Smooth muscle cell of the brain vasculature (primary cell): ENCODE results near the gene RCAN2.

Source experiments
- DNase-seq: peaks from one replicate; pipeline ENCODE4 v3.0.0-alpha.2; 2012; ENCODE audit warnings: low read depth, low spot score

RCAN2 gene

DNA sequence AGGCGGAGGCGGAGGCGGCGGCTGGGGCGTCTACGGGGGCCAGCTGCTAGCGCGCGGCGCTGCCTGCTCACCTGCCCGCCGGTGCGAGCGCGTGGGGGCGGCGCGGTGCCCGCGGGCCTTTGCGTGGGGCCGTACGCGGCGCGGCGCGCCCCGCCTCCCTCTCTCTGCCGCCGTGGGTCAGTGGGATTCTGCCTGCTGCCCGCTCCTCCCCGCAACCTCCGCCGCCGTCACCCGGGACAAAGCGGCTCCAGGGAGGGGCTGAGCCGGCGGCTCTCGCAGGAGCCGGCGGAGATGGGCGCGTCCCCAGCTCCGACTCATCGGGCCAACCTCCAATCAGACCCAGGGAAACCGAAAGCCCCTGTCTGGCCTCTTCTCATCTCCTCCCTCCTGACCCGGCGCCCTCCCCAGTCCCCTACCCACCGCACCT is at the start of gene RCAN2:
RCAN2 (minus strand) TSS at position 249 of the 427 bp plus-strand sequence.
- DNase-seq, result no peak

DNA sequence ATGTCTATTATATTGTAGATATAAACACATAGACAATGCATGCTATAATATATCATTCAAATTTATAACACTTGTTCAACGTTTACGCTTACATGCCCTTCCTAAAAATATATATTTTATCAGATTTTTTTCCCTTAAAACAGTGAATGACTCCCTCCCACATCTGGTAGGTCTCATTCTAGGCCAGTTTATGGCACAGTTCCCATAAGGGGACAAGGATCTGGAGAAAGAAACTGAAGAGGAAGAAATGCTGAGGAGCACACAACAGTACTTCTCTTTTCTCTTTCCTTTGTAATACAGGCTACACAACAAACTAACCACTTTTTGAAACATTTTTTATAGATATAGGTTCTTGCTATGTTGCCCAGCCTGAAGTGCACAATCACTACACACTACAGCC is 48.6 kb upstream of the RCAN2 start:
- DNase-seq, result no peak

DNA sequence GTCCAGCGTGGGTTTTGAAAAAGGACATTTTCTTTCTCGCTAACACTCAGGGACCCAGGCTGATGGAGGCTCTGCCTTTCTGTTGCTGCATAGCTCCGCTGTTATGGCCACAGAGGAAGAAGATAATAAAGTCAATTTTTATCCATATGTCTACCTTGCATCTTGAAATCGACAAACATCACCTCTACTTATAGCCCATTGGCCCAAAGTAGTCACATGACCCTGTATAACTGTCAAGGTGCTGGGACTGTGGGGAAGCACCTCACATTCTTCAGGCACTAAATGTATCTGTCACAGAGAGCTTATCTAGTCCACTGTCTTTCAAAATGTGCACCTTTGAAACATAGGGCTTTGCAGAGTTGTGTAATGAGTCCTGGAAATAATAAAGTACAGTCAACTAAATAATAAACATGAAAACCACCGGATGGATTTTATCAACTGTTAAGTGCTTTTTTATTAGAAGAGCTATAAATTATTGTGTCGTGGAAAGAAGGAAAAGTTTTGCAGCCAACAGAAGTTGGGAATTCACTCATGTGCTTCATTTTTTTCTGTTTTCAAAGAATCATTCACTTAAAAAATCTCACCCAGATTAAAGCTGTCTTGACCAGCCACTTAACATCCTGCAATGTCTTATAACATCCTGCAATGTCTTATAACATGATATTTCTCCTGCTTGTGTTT is 47.7 kb upstream of the RCAN2 start:
- DNase-seq, result no peak

DNA sequence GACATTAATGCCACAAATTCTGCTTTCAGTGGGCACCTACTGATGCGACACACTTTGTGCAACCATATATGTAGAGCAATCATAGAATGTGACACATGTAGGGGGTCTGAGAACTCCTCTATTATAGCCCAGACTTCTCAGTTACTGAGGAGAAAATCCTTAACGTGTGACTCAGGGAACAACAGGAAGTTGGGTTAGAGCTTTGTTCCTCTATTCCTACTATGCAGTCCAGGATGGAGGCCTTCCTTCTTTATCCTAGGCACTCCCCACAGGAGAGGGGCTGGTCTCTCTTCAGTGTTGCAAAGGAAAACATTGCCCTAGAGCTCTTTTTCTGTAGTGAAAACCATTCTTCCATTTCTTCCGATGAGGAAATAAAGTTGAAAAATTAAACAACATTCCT is 39.6 kb upstream of the RCAN2 start:
- DNase-seq, result no peak

DNA sequence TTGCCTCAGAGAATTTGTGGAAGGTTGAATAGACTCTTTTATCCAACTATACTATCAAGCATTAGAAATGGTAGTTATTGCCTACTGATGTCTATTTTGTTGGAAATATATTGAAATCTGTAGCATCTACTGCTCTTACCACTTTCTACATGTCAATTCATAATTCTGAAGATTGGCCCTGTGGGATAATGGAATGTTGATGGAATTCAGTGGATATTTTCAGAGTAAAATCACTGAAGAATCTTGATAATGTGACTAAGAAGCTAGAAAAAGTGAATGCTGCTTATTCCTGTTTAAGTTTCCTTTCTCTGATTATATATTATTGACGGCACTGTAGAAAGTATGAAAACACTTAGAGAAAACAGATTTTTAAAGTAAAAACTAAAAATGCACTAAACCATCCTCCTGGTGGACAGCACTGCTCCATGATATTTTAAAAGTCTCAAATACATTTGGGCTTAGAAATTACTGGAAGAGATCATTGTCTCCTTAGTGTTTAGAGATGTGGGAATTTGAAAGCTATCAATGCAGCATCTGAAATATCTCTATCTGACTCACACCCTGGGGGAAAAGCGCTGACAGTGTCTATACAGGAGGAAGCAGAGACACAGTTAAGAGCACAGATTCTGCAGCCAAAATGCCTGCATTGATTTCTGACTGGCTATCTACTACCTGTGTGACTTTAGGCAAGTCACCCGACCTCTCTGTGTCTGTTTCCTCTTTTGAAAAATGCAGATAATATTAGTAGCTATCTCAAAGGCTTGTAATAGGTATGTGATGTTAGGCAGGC is 37.9 kb upstream of the RCAN2 start:
- no peak for DNase-seq

DNA sequence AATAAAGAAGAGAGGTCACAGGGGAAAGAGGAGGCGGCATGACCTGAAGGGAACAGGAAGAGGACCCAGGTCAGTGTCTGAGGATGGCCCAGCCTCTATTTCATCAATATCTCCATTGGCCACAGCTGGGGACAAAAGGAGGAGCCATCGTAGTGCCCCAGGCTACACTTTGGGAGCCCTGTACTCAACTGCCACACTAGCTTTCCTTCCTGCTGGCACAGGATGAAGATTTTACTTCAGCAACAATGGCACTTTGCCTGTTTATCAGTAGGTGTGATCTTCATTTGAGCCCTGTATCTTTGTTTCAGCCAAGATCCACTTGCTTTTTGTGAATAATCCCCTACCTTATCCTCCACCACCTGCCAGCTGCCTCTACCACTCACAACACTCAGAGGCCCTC is 35.4 kb upstream of the RCAN2 start:
- DNase-seq, result no peak

DNA sequence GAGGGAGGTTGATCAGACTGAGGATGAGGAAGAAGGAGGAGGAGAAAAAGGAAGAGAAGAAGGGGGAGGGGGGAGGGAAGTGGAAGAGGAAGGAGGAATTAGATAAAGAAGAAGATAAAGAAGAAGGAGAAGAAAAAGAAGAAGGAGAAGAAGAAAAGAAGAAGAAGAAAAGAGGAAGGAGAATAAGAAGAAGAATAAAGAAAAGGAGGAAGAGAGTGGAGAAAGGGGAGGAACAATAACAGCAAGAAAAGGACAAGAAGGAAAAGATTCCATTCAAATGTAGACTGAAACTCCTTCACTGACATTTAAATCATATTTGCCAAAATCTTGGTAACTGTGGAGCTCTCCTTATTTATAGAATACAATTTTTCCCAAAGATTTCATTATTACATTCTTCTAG is 34.3 kb upstream of the RCAN2 start:
- DNase-seq, result no peak

DNA sequence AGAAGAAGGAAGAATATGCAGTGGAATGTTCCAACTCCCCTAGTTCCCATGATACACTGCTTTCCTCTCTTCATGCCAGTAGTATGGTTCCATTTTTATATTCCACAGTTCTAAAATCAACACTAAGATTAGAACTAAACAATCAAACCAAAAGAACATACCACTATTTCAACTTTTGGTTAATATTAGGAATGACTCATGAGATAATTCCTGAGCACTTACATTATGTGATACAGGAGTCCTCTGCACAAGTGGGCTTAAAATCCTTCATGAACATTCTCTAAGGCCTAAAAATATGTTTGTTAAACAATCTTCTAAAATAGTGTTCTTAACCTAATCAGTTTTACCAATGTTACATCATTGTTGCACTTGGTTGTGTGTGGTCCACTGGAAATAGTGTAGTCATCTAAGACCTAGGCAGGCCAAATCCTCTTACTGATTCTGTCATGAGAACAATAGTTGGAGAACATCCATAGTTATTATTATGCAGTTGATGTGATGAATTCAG is 30.3 kb upstream of the RCAN2 start:
- no peak for DNase-seq

DNA sequence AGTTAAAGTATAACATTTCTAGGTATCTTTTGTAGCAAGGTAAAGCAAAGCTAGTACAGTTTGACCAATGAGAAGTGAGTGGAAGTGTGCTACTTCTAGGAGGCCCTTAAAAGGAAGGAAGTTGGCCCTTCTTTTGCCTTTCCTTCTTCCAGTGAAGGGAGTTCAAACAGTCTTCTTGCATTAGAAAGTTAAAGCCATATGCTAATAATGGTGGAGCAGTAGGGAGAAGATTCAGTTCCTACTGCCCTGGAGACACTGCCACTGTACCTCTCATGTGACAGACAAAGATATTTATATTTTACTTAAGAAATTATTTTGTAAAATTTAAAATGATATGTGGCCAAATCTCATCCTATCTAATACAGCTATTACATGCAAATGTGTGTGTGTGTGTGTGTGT is 26.0 kb upstream of the RCAN2 start:
- no peak for DNase-seq

DNA sequence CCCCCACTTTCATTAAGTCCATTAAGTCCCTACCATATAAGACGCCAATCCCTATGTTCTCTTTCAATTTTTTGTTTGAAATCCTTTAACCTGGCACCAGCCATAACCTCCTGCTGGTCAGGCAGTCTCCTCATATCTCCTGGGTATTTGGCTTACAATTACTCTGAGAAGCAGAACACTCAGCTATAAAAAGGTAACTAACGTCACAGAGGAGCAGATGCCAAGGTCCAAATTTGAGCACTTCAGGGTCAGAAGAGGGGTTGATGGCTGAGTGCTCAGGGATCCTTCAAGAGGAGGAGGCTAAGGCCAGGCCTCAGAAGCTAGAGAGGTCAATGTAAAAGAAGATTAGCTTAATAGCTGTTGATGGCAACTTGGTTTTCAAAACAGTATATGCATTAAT is 22.3 kb upstream of the RCAN2 start:
- no peak for DNase-seq

DNA sequence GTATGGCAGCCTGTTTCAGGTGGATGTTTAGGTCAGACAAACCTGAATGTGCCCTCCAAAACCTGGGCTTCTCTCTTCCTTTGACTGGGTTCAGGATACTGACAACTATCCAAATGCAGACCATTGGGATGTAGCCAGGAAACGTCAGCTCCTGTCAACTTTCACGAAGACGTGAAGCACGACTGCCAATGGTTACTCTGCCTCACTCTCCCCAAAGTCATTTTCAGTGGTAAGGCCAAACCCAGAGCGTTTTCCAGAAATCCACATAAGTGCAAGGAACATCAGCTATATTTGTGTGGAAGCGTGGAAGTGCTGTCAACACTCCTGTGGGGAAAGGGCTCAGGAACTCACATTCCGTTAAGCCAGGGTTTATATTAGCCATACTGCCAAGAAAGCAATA is 20.1 kb upstream of the RCAN2 start:
- DNase-seq, result no peak

DNA sequence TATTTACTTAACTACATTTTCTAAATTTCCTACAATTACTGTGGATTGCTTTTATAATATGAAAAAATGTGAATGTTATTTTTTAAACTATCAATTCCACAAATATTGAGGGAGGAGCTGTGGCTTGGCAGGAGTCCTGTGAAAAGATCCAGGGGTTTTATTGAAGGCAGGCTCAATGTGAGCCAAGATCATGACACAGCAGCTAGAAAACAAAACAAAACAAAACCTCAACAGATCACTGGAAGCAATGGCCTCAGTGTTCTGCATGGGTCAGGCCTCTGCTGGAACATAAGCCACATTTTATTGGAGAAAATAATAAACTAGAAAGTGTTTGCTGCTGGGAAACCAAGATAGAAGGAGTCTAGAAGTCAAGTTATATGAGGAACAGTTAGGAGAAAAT is 19.4 kb upstream of the RCAN2 start:
- peak; percentile 69 for DNase-seq

DNA sequence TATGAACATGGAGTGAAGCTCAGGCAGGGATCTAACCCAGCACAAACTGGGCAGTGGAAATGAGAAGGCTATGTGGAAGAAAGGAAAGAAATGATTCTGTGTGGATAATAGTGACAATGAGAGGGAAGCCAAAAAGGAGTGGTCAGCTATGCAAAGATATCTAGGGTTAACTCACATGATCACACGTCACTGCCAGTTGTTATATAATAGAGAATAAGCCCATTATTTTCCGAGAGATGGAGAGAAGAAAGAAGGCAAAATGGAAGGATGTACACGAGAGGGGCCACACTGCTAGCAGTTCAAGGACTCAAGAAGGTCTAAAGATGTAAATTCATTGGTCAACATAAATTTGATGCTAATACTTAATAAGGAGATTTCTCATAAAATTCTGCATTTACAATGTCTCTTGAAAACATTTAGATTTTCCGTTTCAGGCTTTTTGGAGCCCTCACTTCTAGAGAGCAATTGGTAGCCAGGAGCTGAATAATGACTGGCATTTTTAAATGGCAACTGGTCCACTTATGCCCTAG is 18.8 kb upstream of the RCAN2 start:
- no peak for DNase-seq

DNA sequence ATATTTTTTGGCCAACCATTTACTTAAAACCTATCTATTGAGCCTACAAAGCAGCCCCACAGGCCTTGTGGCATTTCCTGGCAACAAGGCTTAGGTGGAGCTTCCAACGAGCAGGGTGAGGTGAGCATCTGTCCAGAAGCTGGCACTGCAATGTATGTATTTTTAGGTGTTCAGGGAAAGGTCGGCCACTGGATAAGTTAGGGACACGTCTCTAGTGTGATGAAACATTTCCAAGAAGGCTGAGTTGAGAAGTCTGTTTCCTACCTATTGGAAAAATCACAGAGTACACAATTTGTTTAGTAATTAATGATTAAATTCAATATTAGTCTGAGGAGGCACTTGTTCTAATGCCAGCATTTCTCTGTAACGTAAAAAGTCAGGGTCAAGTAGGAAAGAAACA is 17.8 kb upstream of the RCAN2 start:
- DNase-seq, result no peak

DNA sequence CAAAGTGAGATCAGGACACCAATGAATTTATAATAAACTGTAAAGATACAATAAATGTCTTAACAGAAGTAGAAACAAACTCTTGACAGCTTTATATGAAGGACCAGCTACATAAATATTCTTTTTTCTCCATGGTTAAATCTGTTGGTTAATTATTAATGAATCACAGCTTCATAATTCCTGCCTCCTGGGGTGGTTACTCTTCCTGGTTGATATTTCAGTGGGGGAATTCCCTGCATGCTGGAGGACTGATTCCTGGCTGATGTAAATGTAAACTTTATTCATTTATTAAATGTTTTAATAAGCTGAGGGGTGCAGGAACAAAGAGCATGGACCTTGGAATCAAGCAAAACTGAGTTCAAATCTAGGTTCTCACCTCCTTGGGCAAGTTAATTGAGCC is 16.2 kb upstream of the RCAN2 start:
- no peak for DNase-seq

DNA sequence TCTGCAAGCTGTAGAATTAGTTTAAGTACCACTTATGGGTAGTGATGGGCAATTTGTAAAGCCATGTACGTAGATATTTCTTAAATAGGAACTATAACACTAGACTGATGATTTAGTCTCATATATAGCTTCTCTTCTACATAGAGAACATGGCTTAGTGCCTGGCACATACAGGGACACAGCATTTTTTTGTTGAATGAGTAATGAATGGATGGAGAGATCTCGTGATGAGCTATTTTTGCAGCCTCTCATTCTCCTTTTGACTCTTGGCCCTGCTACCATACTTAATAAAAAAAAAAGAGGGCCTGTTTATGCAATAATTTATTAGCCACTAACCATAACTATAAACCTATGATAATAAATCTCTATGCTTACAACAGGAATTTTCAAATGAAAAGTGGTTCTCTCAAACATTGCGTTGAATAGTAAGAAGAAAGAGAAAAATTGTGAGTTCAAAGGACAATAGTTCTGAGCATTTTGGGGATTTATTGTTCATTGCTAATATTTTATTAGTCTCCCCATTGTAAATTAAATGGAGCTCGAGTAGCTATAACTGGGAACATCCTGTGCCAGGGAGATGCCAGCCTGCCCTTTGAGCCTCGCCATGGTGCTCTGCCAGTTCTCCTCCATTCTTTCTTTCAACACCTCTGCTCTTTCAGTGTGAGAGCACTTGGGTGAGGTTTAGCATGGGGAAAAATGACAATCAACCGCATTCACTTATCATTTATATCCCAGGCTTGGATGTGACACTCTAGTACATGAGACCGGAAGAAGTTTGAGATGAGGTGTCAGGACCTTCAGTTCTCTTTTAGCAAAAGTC is 14.7 kb upstream of the RCAN2 start:
- DNase-seq, result no peak

DNA sequence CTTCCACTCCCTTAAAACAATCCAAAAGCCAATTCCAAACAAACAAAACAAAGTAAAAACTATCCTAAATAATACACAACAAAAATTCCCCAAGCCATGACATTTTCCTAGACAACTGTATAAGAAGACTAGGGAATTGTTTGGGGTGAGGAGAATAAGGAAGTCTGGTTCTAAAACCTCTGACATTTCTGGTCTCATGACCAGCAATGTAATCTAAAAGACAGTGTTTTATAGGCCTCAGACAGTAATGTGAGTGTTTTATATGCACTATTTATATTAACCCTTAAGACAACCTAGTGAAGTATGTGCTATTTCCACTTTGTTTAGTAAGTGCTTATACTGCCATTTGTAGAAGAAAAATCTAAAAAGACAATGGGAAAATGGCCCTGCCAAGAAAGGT is 13.0 kb upstream of the RCAN2 start:
- no peak for DNase-seq

DNA sequence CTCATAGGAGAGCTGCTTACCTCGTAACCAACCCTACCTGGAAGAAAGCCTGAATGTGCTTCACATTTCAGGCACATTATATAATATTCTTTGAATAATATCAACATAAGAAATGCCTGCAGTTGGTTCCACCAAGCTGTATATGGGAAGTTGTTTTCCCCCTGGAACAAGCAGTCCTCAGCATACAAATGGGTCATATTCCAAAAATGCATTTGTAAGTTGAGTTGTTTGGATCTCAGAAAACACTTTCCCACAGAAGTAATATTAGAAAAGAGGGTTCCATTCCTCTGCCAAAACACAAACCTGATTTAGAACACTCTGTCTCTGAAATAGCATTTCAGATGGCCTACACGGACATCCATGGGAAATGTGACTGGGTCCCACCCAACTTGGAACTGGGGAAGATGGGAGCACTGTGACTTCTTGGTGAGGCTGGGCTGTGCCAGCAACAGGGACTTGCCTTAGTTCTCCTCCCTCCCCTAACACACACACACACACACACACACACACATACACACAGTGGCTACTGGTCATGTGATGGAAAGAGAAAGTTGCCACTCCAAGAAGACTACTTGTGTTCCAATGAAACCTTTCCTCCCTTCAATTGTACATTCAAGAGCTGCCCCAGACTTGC is 11.4 kb upstream of the RCAN2 start:
- no peak for DNase-seq

DNA sequence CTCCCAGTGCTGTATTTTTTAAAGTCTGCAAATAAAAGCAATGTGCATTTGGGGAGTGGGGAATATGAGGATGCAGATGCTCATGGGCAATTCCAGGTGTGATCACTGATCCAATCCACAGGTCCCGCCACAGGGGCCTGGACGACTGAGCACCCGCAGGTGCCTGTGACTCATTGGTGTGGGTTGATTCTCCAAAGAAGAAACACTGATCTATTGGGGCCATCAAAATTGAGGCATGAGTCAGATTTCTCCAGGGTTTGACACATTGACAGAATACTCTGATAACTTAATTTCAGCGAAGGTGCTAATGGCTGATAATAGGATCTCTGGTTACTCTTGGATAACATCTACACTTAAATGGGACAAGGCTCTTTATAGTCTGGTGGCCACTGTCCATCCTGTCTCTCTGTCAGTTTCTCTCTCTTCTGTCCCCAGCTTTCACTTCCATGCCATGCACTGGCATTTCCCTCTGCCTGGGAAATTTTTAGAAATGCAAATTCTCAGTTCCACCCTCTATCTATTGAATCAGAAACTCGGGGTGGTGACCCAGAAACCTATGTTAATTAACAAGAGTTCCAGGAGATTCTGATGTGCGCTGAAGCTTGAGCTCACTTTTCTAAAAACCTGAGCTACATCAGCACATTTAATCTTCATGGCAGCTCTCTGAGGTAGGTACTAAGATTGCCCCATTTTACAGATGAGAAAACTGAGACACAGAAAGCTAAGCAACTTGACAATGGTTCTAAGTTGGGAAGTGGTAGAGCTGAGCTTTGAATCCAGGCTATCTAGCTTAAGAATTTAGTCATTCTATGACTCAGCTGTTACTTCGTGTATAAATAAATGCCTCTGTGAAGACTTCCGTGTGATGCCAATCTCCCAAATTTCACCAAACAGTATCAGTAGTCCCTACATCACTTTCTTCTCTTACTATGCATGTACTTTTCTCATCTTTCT is 10.2 kb upstream of the RCAN2 start:
- no peak for DNase-seq

DNA sequence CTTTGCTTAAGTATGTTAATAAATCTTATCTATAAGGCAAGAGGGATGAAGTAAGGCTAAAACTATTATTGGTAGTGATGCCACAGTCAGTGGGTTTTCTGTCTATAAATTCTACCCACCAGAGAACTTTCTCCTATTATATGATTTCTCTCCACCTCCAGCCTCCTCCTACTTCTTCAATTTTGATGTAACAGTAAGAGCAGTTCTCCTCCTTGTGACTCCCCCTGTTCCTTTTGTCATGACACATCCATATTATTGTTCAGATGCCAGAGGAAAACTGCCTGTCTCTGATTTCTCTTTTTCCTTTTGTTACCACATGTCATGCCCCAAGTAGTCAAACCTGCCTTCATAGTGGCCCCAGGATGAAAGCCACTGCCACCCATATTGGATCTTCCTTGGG is 9.1 kb upstream of the RCAN2 start:
- DNase-seq, result no peak
